Measurements from ENCODE around the gene RGL3. TPM values are rescaled to one million over a fixed set of nuclear protein-coding genes. Genes with fewer than 3 reads are reported as not detected.

RGL3 gene
- total and polyA plus RNA-seq, 7 donors = 1.1 to 15.5 (median 2.0) TPM

- DNase-seq = no peak
- no peaks in the 10 kb centered on the region for H3K36me3 ChIP-seq
- H3K9me3 ChIP-seq = no peaks in the 10 kb centered on the region
- intact Hi-C loops (cut with DNase I) = no loop called here
- H3K27ac ChIP-seq = no peak overlapping the region
- peaks cover 43 to 78% (median 61%) of the 10 kb centered on the region in 3 donors for H3K27me3 ChIP-seq
- peaks cover 0 to 41% (median 33%) of the 10 kb centered on the region in 4 donors for H3K4me1 ChIP-seq
- no peak for TF ChIP-seq EP300 (IDR thresholded peaks at IDR 0.05)
- TF ChIP-seq POLR2AphosphoS5 (IDR thresholded peaks at IDR 0.05) = no peak
- TF ChIP-seq CTCF (IDR thresholded peaks at IDR 0.05) = no peak
- WGBS, 2 donors = 14 to 18% methylated on average over 36 of the region's 36 CpGs
- peak overlapping the region in 2 of 4 donors; percentile 8 to 42 for H3K4me3 ChIP-seq
Observed at GRCh38 chr19:11421371-11422098, 2.4 kb upstream of the RGL3 start.

GRCh38 chr19:11420429-11421370, 1.6 kb upstream of the RGL3 start:
- DNase-seq = peak; percentile 80
- Histone ChIP-seq H3K4me3 (peak overlapping the region in 3 of 4 donors; percentile 8 to 42 (median 38)), H3K36me3 (no peaks in the 10 kb centered on the region), H3K9me3 (no peaks in the 10 kb centered on the region), H3K27me3 (peaks cover 43 to 82% (median 61%) of the 10 kb centered on the region in 3 donors), H3K27ac (peak overlapping the region in 1 of 4 donors; percentile 4), H3K4me1 (peaks cover 0 to 41% (median 33%) of the 10 kb centered on the region in 4 donors)
- 3 to 4% methylated on average over 46 of the region's 46 CpGs for WGBS, 2 donors
- peak in 2 of 4 donors; percentile 18 to 26 for TF ChIP-seq POLR2AphosphoS5 (IDR thresholded peaks at IDR 0.05)
- no peak for TF ChIP-seq POLR2A (IDR thresholded peaks at IDR 0.05)
- intact Hi-C loops (cut with DNase I) = no loop called here

GRCh38 chr19:11418094-11418548, 993 bp downstream of the RGL3 start:
- no peak for DNase-seq
- H3K27ac ChIP-seq = no peak overlapping the region

GRCh38 chr19:11416346-11417052, 2.6 kb downstream of the RGL3 start:
- intact Hi-C loops (cut with DNase I) = no loop called here
- Histone ChIP-seq H3K27me3 (peaks cover 27 to 54% (median 36%) of the 10 kb centered on the region in 3 donors), H3K4me3 (no peak overlapping the region), H3K4me1 (peaks cover 0 to 28% (median 21%) of the 10 kb centered on the region in 4 donors), H3K9me3 (no peaks in the 10 kb centered on the region), H3K27ac (no peak overlapping the region), H3K36me3 (no peaks in the 10 kb centered on the region)
- TF ChIP-seq CTCF (IDR thresholded peaks at IDR 0.05) (no peak), POLR2AphosphoS5 (IDR thresholded peaks at IDR 0.05) (no peak), POLR2A (IDR thresholded peaks at IDR 0.05) (no peak), EP300 (IDR thresholded peaks at IDR 0.05) (no peak)
- DNase-seq = no peak
- WGBS, 2 donors = 89 to 94% methylated on average over 17 of the region's 17 CpGs

More at GRCh38 chr19:11418094-11418548, 993 bp downstream of the RGL3 start:
- intact Hi-C loops (cut with DNase I) = no loop called here
- 5 to 7% methylated on average over 14 to 15 of the region's 16 CpGs for WGBS, 2 donors
- Histone ChIP-seq H3K4me3 (peak overlapping the region in 2 of 4 donors; percentile 36 to 38), H3K9me3 (no peaks in the 10 kb centered on the region), H3K4me1 (peaks cover 0 to 41% (median 33%) of the 10 kb centered on the region in 4 donors), H3K27me3 (peaks cover 41 to 70% (median 51%) of the 10 kb centered on the region in 3 donors), H3K36me3 (no peaks in the 10 kb centered on the region)
- no peak for TF ChIP-seq EP300 (IDR thresholded peaks at IDR 0.05)
- no peak for TF ChIP-seq POLR2A (IDR thresholded peaks at IDR 0.05)
- TF ChIP-seq CTCF (IDR thresholded peaks at IDR 0.05) = no peak
- TF ChIP-seq POLR2AphosphoS5 (IDR thresholded peaks at IDR 0.05) = no peak
